Measurements from ENCODE around the gene CD300LF.

DNA sequence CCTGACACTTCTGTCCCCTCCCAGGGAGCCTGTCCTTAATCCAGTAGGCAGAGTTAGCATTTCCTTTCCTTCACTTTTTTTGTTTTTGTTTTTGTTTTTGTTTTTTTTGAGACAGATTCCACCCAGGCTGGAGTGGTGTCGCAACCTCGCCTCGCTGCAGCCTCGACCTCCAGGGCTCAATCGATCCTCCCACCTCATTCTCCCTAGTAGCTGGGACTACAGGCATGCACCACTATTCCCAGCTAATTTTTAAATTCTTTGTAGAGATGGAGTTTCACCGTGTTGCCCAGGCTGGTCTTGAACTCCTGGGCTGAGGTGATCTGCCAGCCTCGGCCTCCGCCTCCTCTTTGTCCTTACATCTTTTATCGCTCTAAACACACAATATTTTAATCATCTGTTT is 39.7 kb upstream of the CD300LF start:
- TF ChIP-seq, protein P1, sequence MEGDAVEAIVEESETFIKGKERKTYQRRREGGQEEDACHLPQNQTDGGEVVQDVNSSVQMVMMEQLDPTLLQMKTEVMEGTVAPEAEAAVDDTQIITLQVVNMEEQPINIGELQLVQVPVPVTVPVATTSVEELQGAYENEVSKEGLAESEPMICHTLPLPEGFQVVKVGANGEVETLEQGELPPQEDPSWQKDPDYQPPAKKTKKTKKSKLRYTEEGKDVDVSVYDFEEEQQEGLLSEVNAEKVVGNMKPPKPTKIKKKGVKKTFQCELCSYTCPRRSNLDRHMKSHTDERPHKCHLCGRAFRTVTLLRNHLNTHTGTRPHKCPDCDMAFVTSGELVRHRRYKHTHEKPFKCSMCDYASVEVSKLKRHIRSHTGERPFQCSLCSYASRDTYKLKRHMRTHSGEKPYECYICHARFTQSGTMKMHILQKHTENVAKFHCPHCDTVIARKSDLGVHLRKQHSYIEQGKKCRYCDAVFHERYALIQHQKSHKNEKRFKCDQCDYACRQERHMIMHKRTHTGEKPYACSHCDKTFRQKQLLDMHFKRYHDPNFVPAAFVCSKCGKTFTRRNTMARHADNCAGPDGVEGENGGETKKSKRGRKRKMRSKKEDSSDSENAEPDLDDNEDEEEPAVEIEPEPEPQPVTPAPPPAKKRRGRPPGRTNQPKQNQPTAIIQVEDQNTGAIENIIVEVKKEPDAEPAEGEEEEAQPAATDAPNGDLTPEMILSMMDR (IDR thresholded peaks at IDR 0.05) = no peak
- no peak for TF ChIP-seq POLR2A (IDR thresholded peaks at IDR 0.05)
- no peak for TF ChIP-seq POLR2AphosphoS5 (IDR thresholded peaks at IDR 0.05)
- TF ChIP-seq EP300 (IDR thresholded peaks at IDR 0.05) = no peak

All from gastroesophageal sphincter (tissue), 3 donors.